HCT116 (cell line): ENCODE data around the gene GNMT. TPM values are rescaled to one million over a fixed set of nuclear protein-coding genes. Genes with fewer than 3 reads are reported as not detected.
A peak's percentile ranks its signal among the peaks of the same experiment; 100 is the strongest.

ENCODE experiments used
- ATAC-seq: fragments of 200-7000 bp; cut with Tn5 transposase; 2 replicates; pipeline ENCODE4 v1.9.1; 2020; ENCODE audit warnings: mild to moderate bottlenecking, moderate library complexity
- BruUV-seq: library from RNA; stranded (reverse); fragments of 400-500 nt; replicated peaks from 2 replicates; lab custom pipeline; 2021; lab: Mats Ljungman, UMichigan
- CTCF ChIA-PET: fragments of 300-600 bp; sonication (Branson Sonifier 250); formaldehyde crosslinking; loops from one replicate; lab custom pipeline; 2021; ENCODE audit warnings: antibody characterized with exemption; lab: Charles Lee
- POLR2A ChIA-PET: fragments of 300-600, 350-600 bp; sonication (Branson Sonifier 250); formaldehyde crosslinking; loops from one replicate; lab custom pipeline; 2021; ENCODE audit warnings: antibody characterized with exemption; lab: Charles Lee
- RAD21 ChIA-PET, 2 experiments: fragments of 300-600 bp; sonication (Branson Sonifier 250); formaldehyde crosslinking; loops; one replicate each; lab custom pipeline; 2023; ENCODE audit warnings: low total read pairs in 2 of 2; ENCODE audit not compliant: uncharacterized antibody in 2 of 2, unreplicated experiment in 2 of 2, low non-redundant PET in 1 of 2; lab: Charles Lee
- DNase-seq: peaks from one replicate; pipeline ENCODE4 v3.0.0-alpha.2; 2010; ENCODE audit warnings: low read depth, low spot score
- H2AFZ ChIP-seq: fragments of 200-600 bp; shearing (Covaris generic), sonication (generic); 2 replicates; pipeline ENCODE4 v1.6.1; 2017; ENCODE audit warnings: low read depth, mixed run types, mixed read lengths, antibody characterized with exemption, low read length; ENCODE audit not compliant: poor library complexity, severe bottlenecking
- H3K27ac ChIP-seq: 2 replicates; pipeline ENCODE4 v1.5.1; 2012; ENCODE audit warnings: low read depth, low read length
- H3K27me3 ChIP-seq: fragments of 200-600 bp; sonication (generic); 2 replicates; pipeline ENCODE4 v1.6.1; 2016; ENCODE audit warnings: mixed run types, low read length, mixed read lengths; ENCODE audit not compliant: insufficient read depth
- H3K36me3 ChIP-seq, 2 experiments: fragments of 200-500 bp in 1 of 2; fragments of 200-600 bp in 1 of 2; sonication (Bioruptor generic) in 1 of 2; sonication (generic) in 1 of 2; 2 replicates each; pipeline versions ENCODE4 v1.5.1 to v1.6.1; 2014 to 2016; ENCODE audit warnings: low read length in 2 of 2, inconsistent platforms in 1 of 2, mixed read lengths in 1 of 2, mixed run types in 1 of 2; ENCODE audit not compliant: insufficient read depth in 2 of 2, control insufficient read depth in 1 of 2
- H3K4me1 ChIP-seq, 2 experiments: fragments of 200-600 bp in 1 of 2; sonication (generic) in 1 of 2; 2 replicates each; pipeline versions ENCODE4 v1.5.1 to v1.6.1; 2012 to 2017; ENCODE audit warnings: low read length in 2 of 2, inconsistent platforms in 1 of 2, mild to moderate bottlenecking in 1 of 2, mixed read lengths in 1 of 2, mixed run types in 1 of 2, moderate library complexity in 1 of 2; ENCODE audit not compliant: insufficient read depth in 2 of 2, control insufficient read depth in 1 of 2
- H3K4me2 ChIP-seq: fragments of 200-600 bp; sonication (generic); 2 replicates; pipeline ENCODE4 v1.6.1; 2017; ENCODE audit warnings: mixed run types, low read length, mixed read lengths
- H3K4me3 ChIP-seq, 2 experiments: fragments of 200-600 bp in 1 of 2; sonication (generic) in 1 of 2; replicated peaks in 1 of 2; 2 replicates each; pipeline ENCODE4 v1.5.1; 2011 to 2016; ENCODE audit warnings: low read length in 2 of 2, control low read depth in 1 of 2, low read depth in 1 of 2, mild to moderate bottlenecking in 1 of 2, mixed read lengths in 1 of 2, mixed run types in 1 of 2
- H3K79me2 ChIP-seq: fragments of 200-600 bp; sonication (generic); 2 replicates; pipeline ENCODE4 v1.6.1; 2017; ENCODE audit warnings: mild to moderate bottlenecking, mixed run types, low read length, moderate library complexity, mixed read lengths; ENCODE audit not compliant: insufficient read depth
- H3K9ac ChIP-seq: fragments of 200-600 bp; sonication (generic); 2 replicates; pipeline ENCODE4 v1.6.1; 2016; ENCODE audit warnings: low read length, mixed read lengths
- H3K9me2 ChIP-seq: fragments of 200-600 bp; sonication (generic), shearing (Covaris generic); 2 replicates; pipeline ENCODE4 v1.6.1; 2017; ENCODE audit warnings: mixed run types, mild to moderate bottlenecking, moderate library complexity; ENCODE audit not compliant: insufficient read depth
- H3K9me3 ChIP-seq, 2 experiments: fragments of 200-500 bp in 1 of 2; fragments of 200-600 bp in 1 of 2; sonication (Bioruptor generic) in 1 of 2; sonication (generic) in 1 of 2; 2 replicates each; pipeline ENCODE4 v1.6.1; 2014 to 2017; ENCODE audit warnings: low read length in 2 of 2, mixed read lengths in 2 of 2, inconsistent platforms in 1 of 2, low read depth in 1 of 2, mild to moderate bottlenecking in 1 of 2, mixed run types in 1 of 2, moderate library complexity in 1 of 2; ENCODE audit not compliant: control insufficient read depth in 1 of 2, insufficient read depth in 1 of 2
- H4K20me1 ChIP-seq: fragments of 200-600 bp; sonication (generic), shearing (Covaris generic); 2 replicates; pipeline ENCODE4 v1.6.1; 2017; ENCODE audit warnings: mixed run types, mild to moderate bottlenecking, moderate library complexity; ENCODE audit not compliant: insufficient read depth
- CTCF ChIP-seq, 3 experiments: fragments of 200-600 bp in 1 of 3; sonication (generic) in 1 of 3; IDR thresholded peaks in 2 of 3; conservative IDR thresholded peaks in 1 of 3; 2 replicates each; pipeline ENCODE4 v1.5.1; 2012 to 2017; ENCODE audit warnings: low read depth in 2 of 3, low read length in 2 of 3, antibody characterized with exemption in 1 of 3, borderline replicate concordance in 1 of 3, control low read depth in 1 of 3, mild to moderate bottlenecking in 1 of 3, mixed read lengths in 1 of 3, mixed run types in 1 of 3, moderate library complexity in 1 of 3; ENCODE audit not compliant: insufficient read depth in 1 of 3
- EGR1 ChIP-seq: IDR thresholded peaks from 2 replicates; pipeline ENCODE4 v1.6.1; 2012; ENCODE audit warnings: low read depth
- FOSL1 ChIP-seq: IDR thresholded peaks from 2 replicates; pipeline ENCODE4 v1.6.1; 2012; ENCODE audit warnings: low read depth
- JUND ChIP-seq: IDR thresholded peaks from 2 replicates; pipeline ENCODE4 v1.6.1; 2012
- POLR2A ChIP-seq: IDR thresholded peaks from 2 replicates; pipeline ENCODE4 v1.7.0; 2011; ENCODE audit warnings: borderline replicate concordance; ENCODE audit not compliant: insufficient read depth, insufficient read length; ENCODE audit errors: extremely low read depth
- RAD21 ChIP-seq: IDR thresholded peaks from 2 replicates; pipeline ENCODE4 v1.6.1; 2012; ENCODE audit warnings: low read depth, mild to moderate bottlenecking
- SIN3A ChIP-seq: IDR thresholded peaks from 2 replicates; pipeline ENCODE4 v1.6.1; 2012; ENCODE audit warnings: low read depth
- SRF ChIP-seq: IDR thresholded peaks from 2 replicates; pipeline ENCODE4 v1.6.1; 2012; ENCODE audit warnings: low read depth
- TCF7L2 ChIP-seq: IDR thresholded peaks from 2 replicates; pipeline ENCODE4 v1.7.0; 2011; ENCODE audit warnings: borderline replicate concordance, inconsistent platforms; ENCODE audit not compliant: insufficient read depth, insufficient read length; ENCODE audit errors: extremely low read depth
- intact Hi-C: fragments of 100-400 bp; cut with micrococcal nuclease; formaldehyde crosslinking; loops from 2 replicates; pipeline ENCODE4 v1.10.0; 2022
- total RNA-seq: library from RNA; stranded (reverse); gene quantifications from one replicate; pipeline ENCODE4 v1.2.1, GENCODE V29; 2021; ENCODE audit not compliant: unreplicated experiment

The GNMT gene
- total RNA-seq, 1 experiment from 2014 or later = 0.57 TPM

GRCh38 chr6:42969934-42970333 is 9.4 kb downstream of the GNMT start:
- Histone ChIP-seq H2AFZ (no peak overlapping the region), H3K36me3 (peaks cover 0 to 3% of the 10 kb centered on the region in 2 experiments; a peak in 2 of 4 replicates), H3K79me2 (no peaks in the 10 kb centered on the region), H3K9me3 (no peaks in the 10 kb centered on the region), H3K9ac (no peak overlapping the region), H3K4me3 (no peak overlapping the region), H4K20me1 (no peaks in the 10 kb centered on the region), H3K27ac (no peak overlapping the region), H3K27me3 (no peaks in the 10 kb centered on the region), H3K4me2 (no peak overlapping the region), H3K9me2 (no peaks in the 10 kb centered on the region), H3K4me1 (peaks cover 15 to 27% of the 10 kb centered on the region in 2 experiments)
- ATAC-seq = no peak
- TF ChIP-seq SIN3A (no peak), RAD21 (no peak), EGR1 (no peak)
- RAD21 ChIA-PET = no interaction called here
- intact Hi-C loops = no loop called here
- CTCF ChIA-PET = no interaction called here
- no peak for DNase-seq
- no TSS peak for BruUV-seq
- POLR2A ChIA-PET = no interaction called here

- H3K27me3 ChIP-seq = no peaks in the 10 kb centered on the region
- H2AFZ ChIP-seq = no peak overlapping the region
- CTCF ChIA-PET = interaction anchor here (1.0 to 1.6 kb wide), 3 partner anchors 11 to 172 kb away, joined by 3 to 4 read pairs (median 4); partner anchors contain the start of genes GNMT and PPP2R5D
- H3K9me3 ChIP-seq = no peaks in the 10 kb centered on the region
- ATAC-seq = peak; percentile 76
- TF ChIP-seq SRF = no peak; the same call in 1 of the 2 replicates
- TF ChIP-seq FOSL1 = peak; percentile 86
- TF ChIP-seq TCF7L2 = no peak
- TF ChIP-seq POLR2A = no peak
- no peak for TF ChIP-seq CTCF (IDR thresholded peaks at IDR 0.05 in 2 of 3, conservative IDR thresholded peaks at IDR 0.05 in 1 of 3; ENCODE audit: borderline replicate concordance in 1 of 3, insufficient read depth in 1 of 3, low read depth in 2 of 3, low read length in 2 of 3)
- TF ChIP-seq JUND = peak; percentile 70; the same call in 1 of the 2 replicates
- no TSS peak for BruUV-seq
- peak overlapping the region; percentile 11 for H3K9ac ChIP-seq
- peaks cover 0 to 3% of the 10 kb centered on the region in 2 experiments; a peak in 1 of 4 replicates for H3K36me3 ChIP-seq
- H3K27ac ChIP-seq = peak overlapping the region; percentile 38
- intact Hi-C loops = no loop called here
- peaks cover 15 to 27% of the 10 kb centered on the region in 2 experiments for H3K4me1 ChIP-seq
- POLR2A ChIA-PET = interaction anchor here (2.2 kb wide), 1 partner anchor 13 kb away, joined by 12 read pairs; the partner anchor contains the start of gene PPP2R5D
- DNase-seq = no peak
- H4K20me1 ChIP-seq = no peaks in the 10 kb centered on the region
- peak overlapping the region in 1 of 2 experiments; percentile 17; a peak in 1 of 4 replicates for H3K4me3 ChIP-seq
- RAD21 ChIA-PET = interaction anchor here in 1 of 2 experiments (0.6 kb wide), 1 partner anchor 13 kb away, joined by 3 read pairs; the partner anchor contains the start of gene PPP2R5D
- H3K9me2 ChIP-seq = no peaks in the 10 kb centered on the region
- no peaks in the 10 kb centered on the region for H3K79me2 ChIP-seq
- peak overlapping the region; percentile 68 for H3K4me2 ChIP-seq
These were observed 10.5 kb downstream of the GNMT start for GRCh38 chr6:42970871-42971612.
